Activated B cell treated with CpG ODN at 0.5 μM for 24 hours (primary cell): ENCODE data around the gene OR8B8. TPM values are rescaled to one million over a fixed set of nuclear protein-coding genes. Genes with fewer than 3 reads are reported as not detected.

Source experiments
- ATAC-seq: fragments of 200-7000 bp; cut with Tn5 transposase; one replicate; pipeline ENCODE4 v1.10.0; 2021; ENCODE audit warnings: low read depth, mild to moderate bottlenecking, moderate library complexity
- CTCF ChIA-PET: fragments of 350-600 bp; sonication (Branson Sonifier 250); formaldehyde crosslinking; loops from one replicate; lab custom pipeline; 2021; ENCODE audit warnings: antibody characterized with exemption; lab: Charles Lee
- POLR2A ChIA-PET: fragments of 350-600 bp; sonication (Branson Sonifier 250); formaldehyde crosslinking; loops from one replicate; lab custom pipeline; 2021; ENCODE audit warnings: antibody characterized with exemption; lab: Charles Lee
- DNase-seq: peaks from one replicate; pipeline ENCODE4 v3.0.0; 2022
- H3K27ac Mint-ChIP-seq: one replicate; pipeline ENCODE4 v1.8.0; 2020; ENCODE audit warnings: mixed read lengths
- H3K27me3 Mint-ChIP-seq: one replicate; pipeline ENCODE4 v1.8.0; 2021; ENCODE audit warnings: mixed read lengths
- H3K36me3 Mint-ChIP-seq: one replicate; pipeline ENCODE4 v1.8.0; 2021; ENCODE audit warnings: low read depth, mixed read lengths
- H3K4me1 Mint-ChIP-seq: one replicate; pipeline ENCODE4 v1.8.0; 2021; ENCODE audit warnings: mixed read lengths
- H3K4me3 Mint-ChIP-seq: one replicate; pipeline ENCODE4 v1.8.0; 2020; ENCODE audit warnings: mild to moderate bottlenecking, mixed read lengths
- H3K9me3 Mint-ChIP-seq: one replicate; pipeline ENCODE4 v1.8.0; 2020; ENCODE audit warnings: mixed read lengths
- intact Hi-C: fragments of 100-400 bp; cut with micrococcal nuclease; formaldehyde crosslinking; loops from one replicate; pipeline ENCODE4 v1.15.1; 2024
- total RNA-seq: library from RNA; stranded (reverse); gene quantifications from 2 replicates; pipeline ENCODE4 v1.2.3, GENCODE V29; 2022
- TF ChIP-seq, protein P1 (sequence below): fragments of 200-600 bp; IDR thresholded peaks from one replicate; pipeline ENCODE4 v1.8.0; 2022; ENCODE audit warnings: antibody characterized with exemption, mild to moderate bottlenecking

The OR8B8 gene, protein sequence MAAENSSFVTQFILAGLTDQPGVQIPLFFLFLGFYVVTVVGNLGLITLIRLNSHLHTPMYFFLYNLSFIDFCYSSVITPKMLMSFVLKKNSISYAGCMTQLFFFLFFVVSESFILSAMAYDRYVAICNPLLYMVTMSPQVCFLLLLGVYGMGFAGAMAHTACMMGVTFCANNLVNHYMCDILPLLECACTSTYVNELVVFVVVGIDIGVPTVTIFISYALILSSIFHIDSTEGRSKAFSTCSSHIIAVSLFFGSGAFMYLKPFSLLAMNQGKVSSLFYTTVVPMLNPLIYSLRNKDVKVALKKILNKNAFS
- not detected in 2 replicates for total RNA-seq

DNA sequence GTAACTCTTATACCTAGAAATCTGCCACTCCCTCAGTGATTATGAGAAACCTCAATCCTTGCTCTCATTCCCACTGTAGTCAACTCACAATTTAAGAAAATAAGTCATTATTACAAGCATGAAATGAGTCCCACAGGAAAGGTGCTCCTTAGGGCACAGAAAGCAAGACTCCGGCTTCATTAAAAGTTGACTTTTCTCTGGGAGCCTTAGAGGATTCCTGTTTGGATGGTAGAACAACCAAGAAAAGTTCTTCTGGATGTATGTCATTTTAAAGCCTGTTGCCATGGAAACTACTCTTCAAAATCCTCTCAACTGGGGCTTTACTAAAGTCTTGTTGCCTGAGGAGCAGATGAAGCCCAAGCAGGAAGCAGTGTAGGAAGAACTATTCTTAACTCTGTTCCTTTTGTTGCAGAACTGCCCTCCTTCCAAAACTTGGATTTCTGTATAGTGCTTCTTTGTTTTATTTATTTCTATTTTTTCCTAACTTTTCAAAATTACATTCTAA is at the start of gene OR8B8:
Gene OR8B8 (minus strand): TSS at position 51 of the 505 bp plus-strand sequence. CDS start 4,611 bp downstream, outside the sequence.
- no peak within 1 kb of the TSS for H3K27ac Mint-ChIP-seq
- H3K9me3 Mint-ChIP-seq, result no peaks in the 10 kb centered on the region
- H3K27me3 Mint-ChIP-seq, result peaks cover 10% of the 10 kb centered on the region
- H3K36me3 Mint-ChIP-seq, result no peaks in the 10 kb centered on the region
- no peak within 1 kb of the TSS for H3K4me3 Mint-ChIP-seq
- POLR2A ChIA-PET, result no interaction called here
- no peaks in the 10 kb centered on the region for H3K4me1 Mint-ChIP-seq
- intact Hi-C loops, result no loop called here
- DNase-seq, result no peak
- ATAC-seq, result no peak
- CTCF ChIA-PET, result no interaction called here
- TF ChIP-seq, protein P1, sequence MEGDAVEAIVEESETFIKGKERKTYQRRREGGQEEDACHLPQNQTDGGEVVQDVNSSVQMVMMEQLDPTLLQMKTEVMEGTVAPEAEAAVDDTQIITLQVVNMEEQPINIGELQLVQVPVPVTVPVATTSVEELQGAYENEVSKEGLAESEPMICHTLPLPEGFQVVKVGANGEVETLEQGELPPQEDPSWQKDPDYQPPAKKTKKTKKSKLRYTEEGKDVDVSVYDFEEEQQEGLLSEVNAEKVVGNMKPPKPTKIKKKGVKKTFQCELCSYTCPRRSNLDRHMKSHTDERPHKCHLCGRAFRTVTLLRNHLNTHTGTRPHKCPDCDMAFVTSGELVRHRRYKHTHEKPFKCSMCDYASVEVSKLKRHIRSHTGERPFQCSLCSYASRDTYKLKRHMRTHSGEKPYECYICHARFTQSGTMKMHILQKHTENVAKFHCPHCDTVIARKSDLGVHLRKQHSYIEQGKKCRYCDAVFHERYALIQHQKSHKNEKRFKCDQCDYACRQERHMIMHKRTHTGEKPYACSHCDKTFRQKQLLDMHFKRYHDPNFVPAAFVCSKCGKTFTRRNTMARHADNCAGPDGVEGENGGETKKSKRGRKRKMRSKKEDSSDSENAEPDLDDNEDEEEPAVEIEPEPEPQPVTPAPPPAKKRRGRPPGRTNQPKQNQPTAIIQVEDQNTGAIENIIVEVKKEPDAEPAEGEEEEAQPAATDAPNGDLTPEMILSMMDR, result no peak

GRCh38 chr11:124493016-124493655 is 47.6 kb upstream of the OR8B8 start:
- Mint-ChIP-seq H3K4me3 (no peak overlapping the region), H3K27ac (no peak overlapping the region), H3K4me1 (no peaks in the 10 kb centered on the region), H3K36me3 (no peaks in the 10 kb centered on the region), H3K9me3 (no peaks in the 10 kb centered on the region), H3K27me3 (no peaks in the 10 kb centered on the region)
- POLR2A ChIA-PET, result no interaction called here
- intact Hi-C loops, result no loop called here
- CTCF ChIA-PET, result no interaction called here
- TF ChIP-seq, protein P1, result no peak
- ATAC-seq, result no peak
- DNase-seq, result no peak

- Mint-ChIP-seq H3K27ac (no peak overlapping the region), H3K36me3 (no peaks in the 10 kb centered on the region), H3K4me3 (no peak overlapping the region), H3K27me3 (peaks cover 19% of the 10 kb centered on the region), H3K9me3 (no peaks in the 10 kb centered on the region), H3K4me1 (peaks cover 6% of the 10 kb centered on the region)
- TF ChIP-seq, protein P1, result no peak
- ChIA-PET POLR2A (no interaction called here), CTCF (no interaction called here)
- intact Hi-C loops, result no loop called here
- DNase-seq (no peak), ATAC-seq (no peak)
Observed at GRCh38 chr11:124483422-124483821, 37.9 kb upstream of the OR8B8 start.

GRCh38 chr11:124482362-124483147 is 37.1 kb upstream of the OR8B8 start:
- no peak overlapping the region for H3K4me3 Mint-ChIP-seq
- no peak overlapping the region for H3K27ac Mint-ChIP-seq
- no peaks in the 10 kb centered on the region for H3K9me3 Mint-ChIP-seq
- no peak for ATAC-seq
- H3K36me3 Mint-ChIP-seq, result no peaks in the 10 kb centered on the region
- POLR2A ChIA-PET, result no interaction called here
- intact Hi-C loops, result no loop called here
- no peak for DNase-seq
- H3K27me3 Mint-ChIP-seq, result peaks cover 19% of the 10 kb centered on the region
- TF ChIP-seq, protein P1, result no peak
- CTCF ChIA-PET, result no interaction called here
- peaks cover 6% of the 10 kb centered on the region for H3K4me1 Mint-ChIP-seq
